ENCODE data around the gene TSPAN16. TPM values are rescaled to one million over a fixed set of nuclear protein-coding genes. Genes with fewer than 3 reads are reported as not detected.

TSPAN16 gene
- total RNA-seq, 4 donors from 2014 or later = not detected

GRCh38 chr19:11324079-11324661 is 28.2 kb downstream of the TSPAN16 start:
- H3K27ac ChIP-seq = peak overlapping the region; percentile 80 to 89
- TF ChIP-seq CTCF (IDR thresholded peaks at IDR 0.05) (no peak), POLR2A (IDR thresholded peaks at IDR 0.05) (no peak)
- H3K4me1 ChIP-seq = peaks cover 0 to 4% of the 10 kb centered on the region in 2 donors
- H3K4me3 ChIP-seq = no peak overlapping the region
- intact Hi-C loops (cut with DNase I; ENCODE audit: low total_unique reads) = no loop called here
- no peaks in the 10 kb centered on the region for H3K9me3 ChIP-seq
- DNase-seq = peak; percentile 81 to 91
- H3K36me3 ChIP-seq = no peaks in the 10 kb centered on the region
- H3K27me3 ChIP-seq = no peaks in the 10 kb centered on the region

GRCh38 chr19:11324748-11325389 is 28.9 kb downstream of the TSPAN16 start:
- TF ChIP-seq POLR2A (IDR thresholded peaks at IDR 0.05) (no peak), CTCF (IDR thresholded peaks at IDR 0.05) (no peak)
- DNase-seq = peak; percentile 50
- Histone ChIP-seq H3K27me3 (no peaks in the 10 kb centered on the region), H3K4me3 (no peak overlapping the region), H3K4me1 (peaks cover 0 to 4% of the 10 kb centered on the region in 2 donors), H3K27ac (peak overlapping the region; percentile 80 to 89), H3K36me3 (no peaks in the 10 kb centered on the region), H3K9me3 (no peaks in the 10 kb centered on the region)
- intact Hi-C loops (cut with DNase I; ENCODE audit: low total_unique reads) = no loop called here

- Histone ChIP-seq H3K27me3 (no peaks in the 10 kb centered on the region), H3K9me3 (no peaks in the 10 kb centered on the region), H3K27ac (peak overlapping the region; percentile 80 to 89), H3K36me3 (no peaks in the 10 kb centered on the region), H3K4me1 (peaks cover 0 to 4% of the 10 kb centered on the region in 2 donors), H3K4me3 (no peak overlapping the region)
- no peak for DNase-seq
- TF ChIP-seq CTCF (IDR thresholded peaks at IDR 0.05) (no peak), POLR2A (IDR thresholded peaks at IDR 0.05) (no peak)
- intact Hi-C loops (cut with DNase I; ENCODE audit: low total_unique reads) = no loop called here
Observed at GRCh38 chr19:11325544-11325943, 29.6 kb downstream of the TSPAN16 start.

GRCh38 chr19:11330127-11330526 is 34.2 kb downstream of the TSPAN16 start:
- Histone ChIP-seq H3K4me1 (no peaks in the 10 kb centered on the region), H3K9me3 (no peaks in the 10 kb centered on the region), H3K4me3 (no peak overlapping the region), H3K36me3 (no peaks in the 10 kb centered on the region), H3K27ac (no peak overlapping the region), H3K27me3 (no peaks in the 10 kb centered on the region)
- TF ChIP-seq CTCF (IDR thresholded peaks at IDR 0.05) (no peak), POLR2A (IDR thresholded peaks at IDR 0.05) (no peak)
- no peak for DNase-seq
- intact Hi-C loops (cut with DNase I; ENCODE audit: low total_unique reads) = no loop called here

GRCh38 chr19:11331502-11331901 is 35.5 kb downstream of the TSPAN16 start:
- no peaks in the 10 kb centered on the region for H3K4me1 ChIP-seq
- H3K9me3 ChIP-seq = no peaks in the 10 kb centered on the region
- H3K4me3 ChIP-seq = no peak overlapping the region
- intact Hi-C loops (cut with DNase I; ENCODE audit: low total_unique reads) = no loop called here
- DNase-seq = no peak
- H3K36me3 ChIP-seq = no peaks in the 10 kb centered on the region
- no peak overlapping the region for H3K27ac ChIP-seq
- no peak for TF ChIP-seq POLR2A (IDR thresholded peaks at IDR 0.05)
- TF ChIP-seq CTCF (IDR thresholded peaks at IDR 0.05) = no peak
- H3K27me3 ChIP-seq = no peaks in the 10 kb centered on the region
